Measurements from ENCODE around the gene GLUL. TPM values are rescaled to one million over a fixed set of nuclear protein-coding genes. Genes with fewer than 3 reads are reported as not detected.

Gene GLUL
- total RNA-seq: 95.9 and 142 TPM in 2 replicates

DNA sequence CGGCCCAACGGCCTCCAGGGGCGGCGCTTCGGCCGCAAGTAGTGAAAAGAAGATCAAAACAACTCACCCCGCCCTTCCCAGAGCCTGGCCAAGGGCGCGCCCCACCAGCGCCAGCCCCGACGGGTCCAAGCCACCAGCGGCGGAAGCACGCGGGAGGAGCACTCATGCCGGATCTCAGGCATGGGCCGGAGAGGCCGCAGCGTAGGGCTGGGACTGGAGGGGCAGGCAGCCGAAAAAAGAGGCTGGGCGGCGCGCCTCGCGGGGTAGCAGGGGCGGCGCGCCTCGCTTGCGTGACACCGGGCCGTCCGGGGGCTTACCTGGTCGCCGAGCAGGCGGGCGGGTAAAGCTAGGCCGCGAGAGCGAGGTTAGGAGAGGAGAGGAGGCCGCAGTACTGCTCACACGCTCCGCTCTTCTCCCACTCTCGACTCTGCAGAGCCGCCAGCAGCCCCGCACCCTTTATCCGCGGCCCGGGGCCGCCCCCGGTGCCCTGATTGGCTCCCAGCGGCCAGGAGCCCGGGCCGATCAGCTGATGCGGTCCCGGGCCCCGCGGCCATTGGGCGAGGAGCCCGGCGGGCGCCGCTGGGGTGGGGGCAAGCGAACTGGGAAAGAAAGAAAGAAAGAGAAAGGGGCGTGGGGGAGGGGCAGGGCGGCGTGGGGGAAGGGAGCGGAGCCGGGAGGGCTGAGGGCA, at the start of gene GLUL:
GLUL (minus strand) TSS at position 429 of the 688 bp plus-strand sequence. CDS start 3,053 bp downstream, outside the sequence.

DNA sequence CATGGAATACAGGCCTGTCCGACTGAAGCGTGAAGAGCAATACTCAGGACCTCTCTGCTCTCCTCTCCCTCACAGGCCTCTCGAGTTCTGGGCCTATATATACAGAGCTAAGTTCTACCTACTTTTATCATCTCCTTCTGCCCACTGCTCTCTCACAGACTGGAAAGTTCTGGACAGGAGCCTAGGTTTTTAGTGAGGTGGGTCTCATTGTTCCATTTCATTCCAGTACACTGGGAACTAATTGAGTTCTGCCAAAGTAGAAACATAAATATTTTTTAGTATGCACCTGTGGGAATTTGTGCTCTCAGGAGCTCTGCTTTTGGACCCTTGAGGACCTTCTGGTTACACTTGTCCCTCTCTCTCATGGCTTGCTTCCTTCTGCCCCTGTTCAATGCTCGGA, 9.0 kb upstream of the GLUL start, which contains the start of gene TEDDM1:
TEDDM1 (minus strand) TSS at position 101 of the 400 bp plus-strand sequence. CDS start 182 bp downstream, outside the sequence.

Other genes starting within 250 kb of the GLUL start
- gene TEDDM1, start 8.9 kb upstream of the GLUL start, total RNA-seq: not detected in 2 replicates
- not detected in 2 replicates for gene RGSL1, start 58.4 kb upstream of the GLUL start, total RNA-seq
- gene RNASEL, start 197.5 kb upstream of the GLUL start, total RNA-seq: 6.8 and 13.7 TPM in 2 replicates
- gene RGS16, start 212.6 kb upstream of the GLUL start, total RNA-seq: 0.14 and 0.30 TPM in 2 replicates